Measurements from ENCODE around the gene KLKB1.

DNA sequence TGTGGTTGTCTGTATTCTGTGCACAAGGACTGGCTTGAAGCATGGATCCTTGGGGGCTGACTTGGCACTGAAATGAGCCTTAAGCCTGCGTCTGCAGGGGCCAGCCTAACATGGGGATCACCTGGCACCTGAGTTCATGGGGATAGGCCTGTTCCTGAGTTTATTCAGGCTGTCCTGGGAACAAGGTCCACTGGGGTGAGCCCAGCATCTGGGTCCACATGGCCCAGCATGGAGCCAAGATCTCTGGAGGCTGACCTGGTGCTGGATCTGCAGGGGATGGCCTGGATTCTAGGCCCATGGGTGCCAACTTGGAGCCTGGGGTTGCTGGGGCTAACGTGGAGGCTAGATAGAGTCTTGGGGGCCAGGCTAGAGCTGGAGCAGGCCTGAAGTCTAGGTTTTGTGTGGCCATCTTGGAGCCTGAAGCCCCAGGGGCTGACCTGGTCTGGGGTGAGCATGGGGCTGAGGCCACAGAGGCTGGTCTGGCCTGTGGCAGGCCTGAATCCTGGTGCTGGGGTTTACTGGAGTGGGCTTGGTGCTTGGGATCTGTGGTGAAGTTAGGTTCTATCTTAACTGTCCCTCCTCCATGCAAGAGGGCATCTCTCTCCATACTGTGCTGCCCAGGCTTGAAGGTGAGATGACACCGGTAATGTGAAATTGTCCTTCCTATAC, 652 bp upstream of the KLKB1 start:
- TF ChIP-seq, protein P1, sequence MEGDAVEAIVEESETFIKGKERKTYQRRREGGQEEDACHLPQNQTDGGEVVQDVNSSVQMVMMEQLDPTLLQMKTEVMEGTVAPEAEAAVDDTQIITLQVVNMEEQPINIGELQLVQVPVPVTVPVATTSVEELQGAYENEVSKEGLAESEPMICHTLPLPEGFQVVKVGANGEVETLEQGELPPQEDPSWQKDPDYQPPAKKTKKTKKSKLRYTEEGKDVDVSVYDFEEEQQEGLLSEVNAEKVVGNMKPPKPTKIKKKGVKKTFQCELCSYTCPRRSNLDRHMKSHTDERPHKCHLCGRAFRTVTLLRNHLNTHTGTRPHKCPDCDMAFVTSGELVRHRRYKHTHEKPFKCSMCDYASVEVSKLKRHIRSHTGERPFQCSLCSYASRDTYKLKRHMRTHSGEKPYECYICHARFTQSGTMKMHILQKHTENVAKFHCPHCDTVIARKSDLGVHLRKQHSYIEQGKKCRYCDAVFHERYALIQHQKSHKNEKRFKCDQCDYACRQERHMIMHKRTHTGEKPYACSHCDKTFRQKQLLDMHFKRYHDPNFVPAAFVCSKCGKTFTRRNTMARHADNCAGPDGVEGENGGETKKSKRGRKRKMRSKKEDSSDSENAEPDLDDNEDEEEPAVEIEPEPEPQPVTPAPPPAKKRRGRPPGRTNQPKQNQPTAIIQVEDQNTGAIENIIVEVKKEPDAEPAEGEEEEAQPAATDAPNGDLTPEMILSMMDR (conservative IDR thresholded peaks at IDR 0.05; ENCODE audit: low read length), result no peak
- no peak for TF ChIP-seq EZH2phosphoT487 (IDR thresholded peaks at IDR 0.05; ENCODE audit: borderline replicate concordance, low read depth, low read length)

All from OCI-LY7 (cell line).